Stimulated activated CD8-positive, alpha-beta memory T cell treated with anti-CD3 and anti-CD28 coated beads, Interleukin-12 subunit alpha, Interleukin-12 subunit beta, amount 100 ng/mL, for 24 hours (primary cell): ENCODE measurements around the gene CDK5.
A peak's percentile ranks its signal among the peaks of the same experiment; 100 is the strongest.
"Not testable (repeated sequence)": the region's sequence is repeated elsewhere in the genome, so short reads cannot be mapped to it uniquely, and the experiment has no call there.

Experiments
- DNase-seq: peaks from one replicate; pipeline ENCODE4 v3.0.0-alpha.2; 2020; ENCODE audit errors: extremely low read depth

CDK5 gene

DNA sequence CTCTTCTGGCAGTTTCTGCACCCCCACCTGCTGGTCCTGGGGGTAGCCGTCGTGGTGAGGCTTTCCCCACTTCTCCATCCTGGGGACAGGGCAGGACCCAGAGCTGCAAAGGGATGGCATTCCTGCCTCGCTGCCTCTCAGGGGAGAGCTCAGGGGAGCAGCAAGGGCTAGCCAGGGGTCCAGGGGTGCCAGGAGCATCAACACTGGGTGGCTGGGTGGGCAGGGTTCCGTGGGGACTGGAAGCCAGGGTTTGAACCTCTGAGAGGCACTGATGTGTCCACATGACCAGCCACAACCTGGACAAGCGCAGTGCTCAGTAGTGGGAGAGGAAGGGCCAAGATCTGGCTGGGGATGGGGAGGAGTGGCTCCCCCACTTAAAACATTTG, 23.8 kb downstream of the CDK5 start:
- DNase-seq, result no peak

DNA sequence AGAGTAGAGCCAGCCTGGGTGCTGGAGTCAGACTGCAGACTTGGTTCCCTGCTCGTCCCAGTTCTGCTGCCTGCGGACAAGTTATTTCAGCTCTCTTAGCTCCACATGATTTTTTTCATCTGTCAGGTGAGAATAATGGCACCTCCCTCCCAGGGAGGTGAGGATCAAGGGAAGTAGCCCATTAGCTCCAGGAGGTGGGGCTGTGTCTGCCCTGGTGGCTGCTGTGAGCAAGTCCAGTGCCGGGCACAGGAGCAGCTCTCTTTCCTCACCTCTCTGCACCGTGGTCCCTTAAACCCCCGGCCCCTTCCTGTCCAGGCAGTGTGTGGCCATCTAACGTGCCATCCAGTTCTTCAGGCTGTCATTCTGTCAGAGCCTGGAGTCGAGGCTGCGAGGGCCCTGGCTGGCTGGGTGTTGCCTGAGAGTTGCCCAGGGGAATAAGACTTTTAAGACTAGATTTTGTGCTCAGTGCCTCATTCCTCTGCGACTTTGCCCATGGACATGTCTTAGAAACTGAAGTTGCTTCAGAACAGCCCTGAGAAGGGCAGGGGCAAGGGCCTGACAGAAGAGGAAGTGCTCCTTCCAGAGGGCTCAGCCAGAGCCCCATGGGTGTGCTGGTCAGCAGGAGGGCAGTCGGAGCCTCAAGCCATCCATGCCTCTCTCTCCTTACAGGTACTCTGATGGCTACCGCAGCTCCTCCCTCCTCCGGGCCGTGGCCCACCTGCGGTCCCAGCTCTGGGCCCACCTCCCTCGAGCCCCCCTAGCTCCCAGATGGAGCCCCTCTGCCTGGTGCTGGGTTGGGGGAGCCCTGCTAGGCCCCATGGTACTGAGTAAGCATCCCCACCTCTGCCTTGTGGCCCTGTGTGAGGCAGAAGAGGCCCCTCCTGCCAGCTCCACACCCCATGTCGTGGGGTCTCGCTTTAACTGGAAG, 24.5 kb downstream of the CDK5 start:
- no peak for DNase-seq

DNA sequence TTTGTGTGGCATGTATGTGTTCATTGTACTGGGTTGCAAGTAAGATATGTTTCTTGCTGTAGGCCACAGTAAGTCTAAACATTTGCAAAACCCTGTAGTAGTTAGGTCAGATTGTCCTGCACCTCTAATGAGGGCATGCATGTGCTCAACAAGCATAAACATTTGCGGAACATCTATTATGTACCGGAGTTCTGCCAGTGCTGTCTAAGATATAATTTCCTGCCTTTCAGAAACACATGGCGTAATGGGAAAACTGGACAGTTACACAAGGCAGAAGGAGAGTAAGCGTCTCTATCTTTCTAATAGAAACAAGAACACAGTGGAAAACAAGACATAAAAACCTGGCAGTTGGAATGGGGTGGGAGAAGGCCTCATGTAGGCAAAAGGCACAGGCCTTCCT, 26.7 kb downstream of the CDK5 start:
- DNase-seq, result no peak

DNA sequence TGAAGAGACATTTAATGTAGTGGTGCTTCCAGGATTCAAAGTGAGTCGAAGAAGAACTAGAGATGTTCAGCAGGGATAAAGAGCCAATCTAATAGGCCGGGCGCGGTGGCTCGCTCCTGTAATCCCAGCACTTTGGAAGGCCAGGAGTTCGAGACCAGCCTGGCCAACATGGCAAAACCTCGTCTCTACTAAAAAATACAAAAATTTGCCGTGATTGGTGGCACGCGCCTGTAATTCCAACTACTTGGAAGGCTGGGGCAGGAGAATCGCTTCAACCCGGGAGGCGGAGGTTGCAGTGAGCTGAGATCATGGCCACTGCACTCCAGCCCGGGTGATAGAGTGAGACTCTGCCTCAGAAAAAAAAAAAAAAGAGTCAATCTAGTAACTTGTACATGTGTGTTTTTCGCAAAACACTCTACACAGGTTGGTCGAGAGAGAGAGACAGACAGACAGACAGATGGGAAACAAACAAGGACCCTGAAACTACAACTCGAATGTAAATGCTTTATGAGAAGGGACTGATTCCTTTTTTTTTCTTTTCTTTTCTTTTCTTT, 28.7 kb downstream of the CDK5 start:
- no peak for DNase-seq

DNA sequence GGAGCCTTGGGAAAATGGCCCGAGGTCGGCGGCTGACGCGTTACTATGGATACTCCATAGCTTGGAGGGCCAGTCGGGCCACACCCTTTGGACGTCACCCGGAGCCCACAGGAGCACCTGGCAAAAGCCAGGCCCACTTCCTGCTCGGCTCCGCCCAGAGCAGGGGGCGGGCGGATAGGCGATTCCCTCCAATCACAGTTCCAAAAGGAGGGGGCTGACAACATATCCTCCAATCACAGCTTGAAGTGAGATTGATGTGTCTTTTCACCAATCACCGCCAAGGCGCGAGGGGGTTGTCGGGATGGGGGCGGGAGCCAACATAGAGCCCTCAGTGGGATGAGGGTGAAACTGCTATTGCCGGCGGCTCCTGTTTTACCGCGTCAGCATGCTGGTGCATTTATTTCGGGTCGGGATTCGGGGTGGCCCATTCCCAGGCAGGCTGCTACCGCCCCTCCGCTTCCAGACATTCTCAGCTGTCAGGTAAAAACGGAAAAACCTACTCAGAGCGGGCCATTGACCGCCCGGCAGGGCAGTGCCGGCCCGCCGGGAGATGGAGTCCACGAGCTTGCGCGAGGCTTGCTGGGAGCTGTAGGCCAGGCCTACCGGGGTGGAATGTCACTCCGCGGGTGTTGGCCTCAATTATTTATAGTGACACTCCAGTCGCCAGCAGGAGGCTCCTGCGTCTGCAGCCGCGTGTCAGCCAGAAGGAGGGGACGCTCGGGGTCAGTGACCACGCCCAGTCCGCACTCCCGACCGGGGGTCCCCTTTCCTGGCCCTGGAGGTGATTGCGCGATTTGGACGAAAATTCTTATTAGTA, 29.4 kb downstream of the CDK5 start, which contains the start of gene ABCB8:
Gene ABCB8, plus strand, starts transcription at position 320 of the 817 bp plus-strand sequence. Its CDS starts 66 bp downstream, at position 386.
- peak; percentile 89 for DNase-seq

DNA sequence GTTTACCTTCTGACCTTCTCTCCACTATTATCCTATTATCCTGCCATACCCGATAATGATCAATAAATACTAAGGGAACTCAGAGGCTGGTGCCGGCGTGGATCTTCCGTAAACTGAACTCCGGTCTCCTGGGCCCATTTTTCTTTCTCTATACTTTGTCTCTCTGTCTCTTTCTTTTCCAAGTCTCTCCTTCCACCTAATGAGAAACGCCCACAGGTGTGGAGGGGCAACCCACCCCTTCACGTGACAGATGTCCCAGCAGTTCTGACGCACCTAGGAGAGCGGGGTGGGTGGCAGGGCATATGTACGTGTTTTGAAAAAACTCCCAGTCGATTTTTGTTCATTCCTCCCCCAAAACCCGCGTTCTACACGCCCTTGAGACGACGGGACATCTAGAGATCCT, 30.0 kb downstream of the CDK5 start:
- DNase-seq, result not testable (repeated sequence)

DNA sequence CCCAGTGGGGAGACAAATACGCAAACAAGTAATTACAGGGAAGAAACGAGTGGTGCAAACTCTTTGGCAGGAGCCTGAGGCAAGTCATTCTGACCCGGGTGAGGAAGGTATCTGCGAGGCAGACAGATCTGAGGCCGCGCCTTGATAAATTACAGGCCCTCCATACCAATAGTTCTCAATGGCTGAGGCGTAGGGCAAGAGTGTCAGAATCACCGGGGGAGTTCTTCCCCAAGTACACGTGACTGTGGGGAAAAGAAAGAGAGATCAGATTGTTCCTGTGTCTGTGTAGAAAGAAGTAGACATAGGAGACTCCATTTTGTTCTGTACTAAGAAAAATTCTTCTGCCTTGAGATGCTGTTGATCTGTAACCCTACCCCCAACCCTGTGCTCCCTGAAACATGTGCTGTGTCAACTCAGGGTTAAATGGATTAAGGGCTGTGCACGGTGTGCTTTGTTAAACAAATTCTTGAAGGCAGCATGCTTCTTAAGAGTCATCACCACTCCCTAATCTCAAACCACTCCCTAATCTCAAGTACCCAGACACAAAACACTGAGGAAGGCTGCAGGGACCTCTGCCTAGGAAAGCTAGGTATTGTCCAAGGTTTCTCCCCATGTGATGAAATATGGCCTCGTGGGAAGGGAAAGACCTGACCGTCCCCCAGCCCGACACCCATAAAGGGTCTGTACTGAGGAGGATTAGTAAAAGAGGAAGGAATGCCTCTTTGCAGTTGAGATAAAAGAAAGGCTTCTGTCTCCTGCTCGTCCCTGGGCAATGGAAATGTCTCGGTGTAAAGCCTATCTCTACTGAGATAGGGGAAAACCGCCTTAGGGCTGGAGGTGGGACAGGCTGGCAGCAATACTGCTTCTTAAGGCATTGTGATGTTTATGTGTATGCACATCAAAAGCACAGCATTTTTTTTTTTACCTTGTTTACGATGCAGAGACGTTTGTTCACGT, 30.6 kb downstream of the CDK5 start:
- not testable (repeated sequence) for DNase-seq

DNA sequence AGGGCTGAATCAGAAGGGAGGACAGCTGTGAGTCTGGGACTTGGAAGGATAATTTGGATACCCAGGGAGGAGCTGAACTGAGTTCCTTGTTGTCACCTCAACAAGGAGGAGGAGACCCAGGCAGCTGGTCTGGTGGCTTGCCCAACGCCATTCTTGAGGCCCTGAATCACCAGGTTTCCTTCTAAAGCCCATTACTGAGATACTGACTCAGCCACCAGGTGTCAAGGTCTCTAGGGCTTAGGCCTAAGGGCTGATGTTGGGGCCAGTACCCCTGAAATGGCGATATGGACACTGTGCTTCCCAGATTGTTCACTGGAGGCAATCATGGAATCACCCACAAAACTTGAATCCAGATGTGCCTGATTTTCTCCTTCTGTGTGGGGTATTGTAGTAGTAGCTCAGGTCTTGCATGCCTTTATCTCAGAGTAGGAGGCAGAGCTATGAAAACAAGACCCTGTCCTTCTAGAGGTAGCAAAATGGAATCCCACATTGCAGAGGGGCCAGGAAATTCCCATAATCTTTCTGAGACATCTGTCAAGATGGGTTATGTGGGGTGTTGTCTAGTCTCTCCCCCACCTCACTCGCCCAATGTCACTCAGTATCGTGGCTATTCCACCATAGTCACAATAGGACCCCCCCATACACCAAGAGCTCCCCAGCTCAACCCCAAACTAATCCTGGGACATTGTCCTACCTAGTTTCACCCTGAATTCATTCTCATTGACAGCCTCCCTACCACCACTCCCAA, 31.6 kb downstream of the CDK5 start:
- DNase-seq, result no peak

DNA sequence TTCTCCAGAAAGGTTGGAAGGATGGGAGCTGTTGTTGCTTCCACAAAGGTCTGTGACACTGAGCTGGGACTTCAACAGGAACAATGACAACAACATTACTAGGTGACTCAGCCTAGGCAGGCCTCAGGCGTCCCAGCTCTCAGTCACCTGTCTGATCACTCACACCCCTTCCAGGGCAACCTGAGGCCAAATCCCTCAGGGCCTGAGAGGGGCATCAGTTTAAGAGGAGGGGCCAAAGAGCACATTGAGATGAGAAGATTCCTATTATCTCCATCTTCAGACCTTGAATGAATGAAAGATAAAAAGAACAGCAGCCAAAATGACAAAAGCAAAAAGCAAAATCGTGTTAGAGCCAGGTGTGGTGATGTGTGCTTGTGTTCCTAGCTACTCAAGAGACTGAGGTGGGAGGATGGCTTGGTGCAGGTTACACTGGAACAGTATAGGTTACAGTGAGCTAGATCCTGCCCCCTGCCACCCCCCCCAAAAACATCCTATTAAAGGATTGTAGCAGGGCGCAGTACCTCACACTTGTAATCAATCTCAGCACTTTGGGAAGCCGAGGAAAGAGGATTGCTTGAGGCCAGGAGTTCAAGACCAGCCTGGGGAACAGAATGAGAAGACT, 33.2 kb downstream of the CDK5 start, which contains the start of gene ATG9B:
Gene ATG9B, minus strand, starts transcription at position 60 of the 622 bp plus-strand sequence. CDS start 71 bp downstream, outside the sequence.
- DNase-seq, result no peak

DNA sequence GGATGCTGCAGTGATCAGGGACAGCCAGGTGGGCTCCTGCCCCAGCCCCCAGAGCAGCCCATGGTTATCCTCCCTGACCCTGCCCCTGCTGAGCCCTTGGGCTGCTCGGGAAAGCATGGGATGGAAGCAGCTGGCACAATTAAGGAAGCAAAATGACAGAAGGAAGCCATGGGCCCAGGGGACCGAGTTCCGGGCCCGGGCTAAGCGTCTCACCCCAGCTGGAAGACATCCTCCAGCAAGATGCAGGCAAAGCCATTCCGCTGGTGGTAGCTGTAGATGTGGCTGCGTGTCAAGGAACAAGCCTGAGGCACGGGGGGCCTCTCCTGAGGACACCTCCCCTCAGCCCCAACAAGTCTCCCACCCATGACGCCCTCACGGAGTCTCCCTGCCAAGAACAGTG, 34.5 kb downstream of the CDK5 start:
- DNase-seq, result no peak

DNA sequence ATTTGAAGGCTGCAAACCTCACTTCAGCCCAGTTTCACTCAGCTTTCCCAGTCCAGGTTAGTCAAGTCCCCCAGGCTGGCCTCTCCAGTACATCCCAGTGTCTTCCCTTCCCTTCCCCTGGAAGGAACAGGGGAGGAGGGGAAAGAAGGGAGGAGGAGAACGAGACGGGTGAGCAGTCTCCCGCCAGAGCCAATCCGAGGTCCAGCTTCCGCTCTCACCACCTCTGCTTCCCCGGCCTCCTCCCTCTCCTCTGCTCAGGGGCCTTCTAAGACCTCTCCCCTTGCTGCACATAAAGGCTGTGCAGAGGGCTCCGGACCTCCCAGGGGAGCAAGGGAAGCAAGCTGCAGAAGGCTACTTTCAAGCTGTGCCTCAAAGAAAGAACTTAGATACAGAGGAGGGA, 37.5 kb downstream of the CDK5 start:
- no peak for DNase-seq

DNA sequence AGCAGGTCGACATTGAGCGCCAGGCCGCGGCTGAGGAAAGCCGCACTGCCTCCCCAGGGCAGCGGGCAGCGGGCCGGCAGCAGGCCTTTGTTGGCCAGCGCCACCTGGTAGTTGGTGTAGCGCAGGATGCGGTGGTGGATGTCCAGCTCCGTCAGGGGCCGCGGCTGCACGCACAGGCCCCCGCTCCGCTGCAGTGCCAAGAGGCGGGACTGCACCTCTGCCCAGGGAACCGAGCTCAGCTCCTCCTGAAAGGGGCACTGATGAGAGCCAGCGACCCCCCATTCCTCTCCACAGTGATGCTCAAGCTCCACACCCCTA, 38.6 kb downstream of the CDK5 start:
- DNase-seq, result no peak

DNA sequence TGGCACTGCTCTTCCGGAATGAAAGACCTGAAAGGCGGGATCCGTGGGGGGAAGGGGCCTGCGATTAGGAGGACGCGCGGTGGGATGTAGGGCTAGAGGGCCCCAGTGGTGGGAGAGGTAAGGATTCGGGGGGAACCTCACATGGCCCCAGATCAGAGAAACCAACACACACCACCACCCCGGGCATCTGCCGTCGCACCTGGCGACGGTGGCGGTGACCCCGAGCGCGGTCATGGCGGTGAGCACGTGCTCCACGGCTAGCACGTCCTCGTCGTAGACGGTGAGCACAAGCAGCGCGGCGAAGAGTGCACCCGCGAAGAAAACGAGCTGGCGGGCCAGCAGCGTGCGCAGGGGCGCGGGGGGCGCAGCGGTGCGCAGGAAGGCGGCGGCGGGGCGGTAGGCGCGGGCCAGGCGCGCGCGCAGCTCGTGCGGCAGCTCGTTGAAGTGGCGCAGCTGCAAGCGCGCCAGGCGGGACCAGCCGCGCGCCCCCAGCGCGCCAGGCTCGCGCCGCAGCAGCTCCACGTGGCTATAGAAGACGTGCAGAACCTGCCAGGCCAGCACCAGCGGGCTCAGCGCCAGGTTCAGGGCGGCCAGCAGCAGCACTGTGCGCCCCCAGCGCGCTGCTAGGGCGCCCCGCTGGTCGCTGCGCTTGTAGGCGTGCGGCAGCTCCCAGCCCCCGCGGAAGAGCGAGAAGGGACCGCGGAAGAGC, 39.1 kb downstream of the CDK5 start:
- DNase-seq, result no peak

DNA sequence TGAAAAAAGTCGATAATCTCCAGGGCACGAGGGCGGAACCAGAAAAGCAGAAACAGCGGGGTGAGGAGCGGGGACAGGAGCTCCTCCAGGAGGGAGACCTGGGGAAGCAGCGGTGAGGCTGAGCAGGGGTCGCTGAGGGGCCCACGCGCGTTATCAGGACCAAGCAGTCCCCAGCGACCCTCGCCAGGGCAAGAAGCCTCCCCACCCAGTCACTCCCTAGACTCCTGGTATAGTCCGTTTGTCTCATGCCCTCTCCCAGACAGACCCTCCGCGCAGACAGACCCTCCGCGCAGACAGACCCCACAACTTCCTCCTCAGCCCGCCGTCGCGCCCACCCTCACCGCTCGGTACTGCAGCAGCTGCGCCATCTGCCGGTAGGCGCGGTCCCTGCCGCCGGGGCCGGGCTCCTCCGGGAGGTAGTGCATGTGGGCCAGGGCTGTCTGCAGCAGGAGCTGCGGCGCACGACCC, 39.7 kb downstream of the CDK5 start:
- DNase-seq, result peak; percentile 55

DNA sequence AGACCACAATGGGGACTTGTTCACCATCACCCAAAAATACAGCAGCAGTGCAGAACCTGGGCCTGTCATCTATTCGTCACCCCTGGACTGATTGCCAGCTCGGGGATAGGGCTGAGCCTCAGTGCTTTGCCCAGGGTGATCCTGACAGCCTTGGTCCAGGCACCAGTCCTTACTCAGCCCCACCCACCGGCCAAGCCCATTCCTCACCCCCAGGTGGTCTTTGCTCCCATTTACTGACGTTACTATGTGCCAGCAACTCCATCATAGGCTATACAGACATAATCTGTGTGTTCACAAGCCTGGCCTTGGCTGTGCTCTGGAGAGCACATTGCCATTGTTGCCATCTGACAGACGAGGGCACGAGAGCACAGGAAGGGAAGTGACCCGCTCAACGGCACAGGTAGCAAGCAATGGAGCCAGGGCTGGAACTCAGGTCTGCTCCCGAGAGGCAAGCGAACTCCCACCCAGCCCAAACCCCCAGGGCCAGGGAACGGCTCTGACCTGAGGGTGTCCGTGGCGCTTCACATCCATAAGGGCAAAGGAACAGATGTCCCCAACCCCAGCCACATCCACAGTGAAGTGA, 40.2 kb downstream of the CDK5 start:
- no peak for DNase-seq

DNA sequence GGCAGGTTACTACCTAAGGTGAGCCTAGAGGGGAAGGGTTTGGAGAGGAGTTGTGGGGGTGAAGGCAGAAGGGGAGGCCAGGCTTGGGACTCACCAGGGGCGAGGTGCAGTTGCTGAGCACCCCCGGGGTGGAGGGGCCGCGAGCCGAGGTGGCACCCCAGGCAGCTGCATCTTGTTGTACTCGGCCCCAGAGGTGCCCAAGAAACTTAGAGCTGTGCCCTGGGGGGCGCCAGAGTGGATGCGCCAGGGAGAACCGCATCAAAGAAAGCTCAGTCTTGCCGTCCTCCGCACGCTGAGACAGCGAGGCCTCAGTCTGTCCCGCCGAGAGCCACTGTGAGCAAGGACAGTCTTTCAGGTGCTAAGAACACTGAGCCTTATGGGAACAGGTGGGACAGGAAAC, 40.8 kb downstream of the CDK5 start:
- DNase-seq, result no peak

DNA sequence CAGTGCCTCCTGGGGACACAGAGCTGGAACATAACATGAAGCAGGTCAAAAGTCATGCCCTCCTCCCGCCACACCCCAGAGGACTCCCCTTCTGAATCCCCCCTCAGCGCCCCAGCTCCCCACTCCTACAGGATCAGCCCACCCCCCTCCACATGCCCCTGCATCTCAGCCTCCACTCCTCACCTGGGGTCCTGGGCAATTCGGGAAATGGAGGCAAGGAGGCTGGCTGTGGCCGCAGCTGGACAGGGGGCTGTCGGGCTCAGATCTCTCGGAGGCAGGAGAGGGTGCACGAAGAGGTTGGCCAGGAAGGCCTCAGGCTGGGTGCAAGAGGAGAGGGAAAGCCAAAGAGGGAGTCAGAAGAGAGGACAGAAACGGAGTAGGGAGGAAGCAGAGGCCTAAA, 41.2 kb downstream of the CDK5 start:
- DNase-seq, result no peak

DNA sequence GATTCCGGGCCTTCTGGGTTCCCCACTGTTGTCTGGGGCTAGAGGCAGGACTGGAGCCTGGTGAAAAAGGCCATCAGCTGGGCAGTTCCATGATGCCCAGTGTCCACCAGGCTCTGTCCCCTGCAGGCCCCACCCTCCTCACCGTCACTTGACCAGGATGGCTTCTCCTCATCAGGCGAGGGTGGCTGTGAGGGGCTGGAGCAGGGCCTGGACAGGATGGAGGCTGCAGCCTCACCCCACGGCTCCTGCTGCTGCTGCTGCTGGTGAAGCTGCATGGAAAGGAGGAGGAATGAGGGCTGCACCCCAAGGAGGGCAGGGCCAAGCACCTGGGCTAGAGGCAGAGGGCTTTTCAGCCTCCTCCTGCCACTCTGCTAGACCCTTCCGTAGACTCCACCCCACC, 41.7 kb downstream of the CDK5 start:
- no peak for DNase-seq

DNA sequence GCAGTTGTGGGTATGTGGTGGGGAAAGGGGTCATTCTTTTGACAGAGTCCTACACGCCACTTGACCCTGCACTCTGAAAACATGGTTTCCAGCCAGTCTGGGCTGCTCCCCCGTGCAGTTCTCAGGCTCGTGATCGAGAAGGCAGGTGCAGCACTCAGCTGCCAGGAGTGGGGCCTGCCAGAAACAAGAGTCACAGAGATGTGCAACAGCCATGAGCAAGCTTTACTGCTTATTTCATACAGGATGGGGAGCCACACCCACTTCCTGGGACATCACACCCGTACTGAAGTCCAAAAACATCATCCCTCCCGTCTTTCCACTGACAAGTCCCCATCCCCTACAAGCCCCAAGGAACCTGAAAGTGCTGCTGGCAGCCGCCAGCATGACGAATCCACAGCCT, 42.7 kb downstream of the CDK5 start:
- no peak for DNase-seq
